Measurements from ENCODE around the gene THADA. TPM values are rescaled to one million over a fixed set of nuclear protein-coding genes. Genes with fewer than 3 reads are reported as not detected.

The THADA gene
- total RNA-seq, 2 donors from 2014 or later: 39.5 to 46.3 TPM

GRCh38 chr2:43202289-43202688 is 393.5 kb downstream of the THADA start:
- ATAC-seq (replicated peaks in 1 of 2): no peak
- Mint-ChIP-seq H3K4me1 (ENCODE audit: low read depth) (peaks cover 15% of the 10 kb centered on the region), H3K4me3 (no peak overlapping the region), H3K27me3 (ENCODE audit: low read depth) (no peaks in the 10 kb centered on the region), H3K9me3 (no peaks in the 10 kb centered on the region), H3K27ac (no peak overlapping the region), H3K36me3 (ENCODE audit: insufficient read depth in 2 of 2) (no peaks in the 10 kb centered on the region)
- no peak for DNase-seq

DNA sequence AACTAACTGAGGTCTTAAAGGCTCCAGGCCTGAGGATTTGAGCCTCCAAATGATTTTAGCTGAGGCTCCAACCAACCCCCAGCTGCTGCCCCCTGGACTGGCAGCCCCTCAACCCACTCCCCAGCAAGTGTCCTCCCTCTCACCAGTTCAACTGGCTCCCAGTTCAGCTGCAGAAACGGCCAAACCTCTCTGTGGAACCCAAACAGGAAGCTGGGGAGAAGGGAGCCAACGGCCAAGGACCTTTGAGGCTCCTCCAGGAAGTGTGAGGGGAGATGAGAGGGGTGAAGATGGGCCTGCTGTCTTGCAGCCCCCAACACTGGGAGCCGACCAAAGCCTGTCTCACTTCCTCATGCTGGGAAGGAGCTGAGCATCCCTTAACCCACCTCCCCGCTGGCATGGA is 394.3 kb downstream of the THADA start:
- Mint-ChIP-seq H3K27ac (no peak overlapping the region), H3K36me3 (ENCODE audit: insufficient read depth in 2 of 2) (peaks cover 0 to 2% of the 10 kb centered on the region in 2 donors), H3K9me3 (no peaks in the 10 kb centered on the region), H3K4me3 (no peak overlapping the region), H3K4me1 (ENCODE audit: low read depth) (peaks cover 23% of the 10 kb centered on the region), H3K27me3 (ENCODE audit: low read depth) (no peaks in the 10 kb centered on the region)
- ATAC-seq (replicated peaks in 1 of 2): no peak
- no peak for DNase-seq

- no peak overlapping the region for H3K4me3 Mint-ChIP-seq
- no peaks in the 10 kb centered on the region for H3K27me3 Mint-ChIP-seq (ENCODE audit: low read depth)
- ATAC-seq (replicated peaks in 1 of 2) (no peak), DNase-seq (no peak)
- H3K36me3 Mint-ChIP-seq (ENCODE audit: insufficient read depth in 2 of 2): peaks cover 0 to 3% of the 10 kb centered on the region in 2 donors
- no peak overlapping the region for H3K27ac Mint-ChIP-seq
- H3K9me3 Mint-ChIP-seq: no peaks in the 10 kb centered on the region
- H3K4me1 Mint-ChIP-seq (ENCODE audit: low read depth): peaks cover 26% of the 10 kb centered on the region
Observed at GRCh38 chr2:43201016-43201415, 394.8 kb downstream of the THADA start.

DNA sequence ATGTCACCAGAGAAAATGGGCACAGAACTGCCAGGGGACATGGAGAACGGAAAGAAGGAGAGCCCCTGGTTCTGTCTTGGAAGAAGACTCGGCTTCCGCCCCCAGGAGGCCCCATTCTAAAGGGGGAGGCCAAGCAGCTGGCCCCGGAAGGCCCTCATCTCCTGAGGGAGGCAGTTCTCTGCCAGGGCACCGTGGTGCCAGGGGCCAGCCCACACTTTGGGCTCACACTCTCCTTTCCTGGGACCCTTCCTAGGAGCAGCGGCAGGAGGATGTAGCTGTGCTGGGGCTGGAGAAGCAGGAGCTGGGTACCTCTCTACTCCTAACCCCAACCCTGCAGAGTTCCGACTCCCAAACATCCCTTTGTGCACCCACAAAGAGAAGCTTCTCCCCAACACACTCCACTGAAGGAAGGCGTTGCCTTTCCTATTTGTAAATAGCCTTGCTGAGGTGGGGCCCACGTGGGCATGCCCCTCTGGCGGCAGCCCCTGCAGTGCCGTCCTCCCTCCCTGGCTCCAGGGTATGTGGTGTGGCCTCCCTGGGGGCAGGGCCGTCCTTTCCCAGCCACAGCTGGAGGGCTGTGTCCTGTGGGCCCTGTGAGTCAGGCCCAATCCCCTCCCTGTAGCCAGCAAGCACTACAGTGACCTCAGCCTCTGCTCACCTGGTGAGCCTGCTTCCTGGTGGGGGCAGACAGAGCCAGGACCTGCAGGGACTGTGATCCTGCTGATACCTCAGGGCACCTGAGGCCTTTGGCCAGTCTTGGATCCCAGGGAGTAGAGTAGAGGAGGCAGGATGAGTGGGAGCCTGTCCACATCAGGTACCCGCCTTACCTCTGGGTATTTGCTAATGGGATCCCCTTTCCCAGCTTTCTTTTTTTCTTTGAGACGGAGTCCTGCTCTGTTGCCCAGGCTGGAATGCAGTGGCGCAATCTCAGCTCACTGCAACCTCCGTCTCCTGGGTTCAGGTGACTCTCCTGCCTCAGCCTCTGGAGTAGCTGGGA is 396.0 kb downstream of the THADA start:
- no peaks in the 10 kb centered on the region for H3K9me3 Mint-ChIP-seq
- peaks cover 0 to 3% of the 10 kb centered on the region in 2 donors for H3K36me3 Mint-ChIP-seq (ENCODE audit: insufficient read depth in 2 of 2)
- no peak for ATAC-seq (replicated peaks in 1 of 2)
- no peak for DNase-seq
- no peak overlapping the region for H3K27ac Mint-ChIP-seq
- peaks cover 35% of the 10 kb centered on the region for H3K4me1 Mint-ChIP-seq (ENCODE audit: low read depth)
- no peak overlapping the region for H3K4me3 Mint-ChIP-seq
- H3K27me3 Mint-ChIP-seq (ENCODE audit: low read depth): no peaks in the 10 kb centered on the region

- no peak for DNase-seq
- Mint-ChIP-seq H3K36me3 (ENCODE audit: insufficient read depth in 2 of 2) (peaks cover 0 to 3% of the 10 kb centered on the region in 2 donors), H3K4me3 (no peak overlapping the region), H3K4me1 (ENCODE audit: low read depth) (peaks cover 49% of the 10 kb centered on the region), H3K27me3 (ENCODE audit: low read depth) (no peaks in the 10 kb centered on the region), H3K27ac (no peak overlapping the region), H3K9me3 (no peaks in the 10 kb centered on the region)
- ATAC-seq (replicated peaks in 1 of 2): no peak
Observed at GRCh38 chr2:43198263-43198662, 397.6 kb downstream of the THADA start.

- Mint-ChIP-seq H3K36me3 (ENCODE audit: insufficient read depth in 2 of 2) (peaks cover 0 to 3% of the 10 kb centered on the region in 2 donors), H3K27ac (peak overlapping the region; percentile 51), H3K4me1 (ENCODE audit: low read depth) (peaks cover 53% of the 10 kb centered on the region), H3K9me3 (no peaks in the 10 kb centered on the region), H3K4me3 (peak overlapping the region; percentile 58 to 76), H3K27me3 (ENCODE audit: low read depth) (no peaks in the 10 kb centered on the region)
- DNase-seq (no peak), ATAC-seq (replicated peaks in 1 of 2) (no peak)
Observed at GRCh38 chr2:43197588-43197896, 398.3 kb downstream of the THADA start.

DNA sequence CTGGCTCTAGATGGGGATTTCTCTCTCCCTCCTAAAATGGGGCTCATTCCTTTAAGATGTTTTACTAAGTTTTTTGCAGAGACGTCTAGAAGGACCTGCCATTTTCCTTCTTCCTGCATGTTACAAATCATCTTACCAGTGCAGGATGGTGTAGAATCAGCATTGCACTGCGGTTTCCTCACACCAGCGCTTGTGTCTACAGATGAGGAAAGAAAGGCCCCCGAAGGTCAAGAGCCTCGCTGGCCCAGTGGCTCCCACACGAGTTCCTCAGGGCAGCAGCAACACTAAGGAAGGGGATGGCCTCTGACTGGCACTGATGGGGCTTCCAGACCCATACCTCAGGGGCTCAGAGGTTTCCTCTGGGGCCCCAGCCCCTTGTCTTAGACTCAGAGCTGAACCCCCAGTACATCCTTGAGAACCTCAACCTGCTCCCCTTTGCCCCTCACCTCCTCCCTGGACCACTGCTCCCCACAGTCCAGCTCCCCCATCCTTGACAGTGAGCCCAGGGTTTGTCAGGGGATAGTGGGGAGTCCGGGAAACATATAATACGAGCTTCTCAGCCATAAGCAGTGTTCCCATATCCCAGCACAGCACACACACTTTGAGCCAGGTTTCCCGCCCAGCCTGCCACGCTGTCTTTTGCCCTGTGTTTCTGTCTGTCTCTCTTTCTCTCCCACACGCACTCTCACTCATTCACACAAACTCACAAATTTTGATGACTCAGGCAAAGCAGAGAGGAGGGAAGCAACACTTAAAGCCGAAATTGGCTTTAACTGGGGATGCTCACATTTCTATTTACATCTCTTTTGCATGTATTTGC is 398.9 kb downstream of the THADA start:
- DNase-seq (no peak), ATAC-seq (replicated peaks in 1 of 2) (no peak)
- Mint-ChIP-seq H3K36me3 (ENCODE audit: insufficient read depth in 2 of 2) (peaks cover 0 to 3% of the 10 kb centered on the region in 2 donors), H3K4me3 (peak overlapping the region; percentile 58 to 76), H3K9me3 (no peaks in the 10 kb centered on the region), H3K4me1 (ENCODE audit: low read depth) (peaks cover 58% of the 10 kb centered on the region), H3K27me3 (ENCODE audit: low read depth) (no peaks in the 10 kb centered on the region), H3K27ac (peak overlapping the region; percentile 91)

DNA sequence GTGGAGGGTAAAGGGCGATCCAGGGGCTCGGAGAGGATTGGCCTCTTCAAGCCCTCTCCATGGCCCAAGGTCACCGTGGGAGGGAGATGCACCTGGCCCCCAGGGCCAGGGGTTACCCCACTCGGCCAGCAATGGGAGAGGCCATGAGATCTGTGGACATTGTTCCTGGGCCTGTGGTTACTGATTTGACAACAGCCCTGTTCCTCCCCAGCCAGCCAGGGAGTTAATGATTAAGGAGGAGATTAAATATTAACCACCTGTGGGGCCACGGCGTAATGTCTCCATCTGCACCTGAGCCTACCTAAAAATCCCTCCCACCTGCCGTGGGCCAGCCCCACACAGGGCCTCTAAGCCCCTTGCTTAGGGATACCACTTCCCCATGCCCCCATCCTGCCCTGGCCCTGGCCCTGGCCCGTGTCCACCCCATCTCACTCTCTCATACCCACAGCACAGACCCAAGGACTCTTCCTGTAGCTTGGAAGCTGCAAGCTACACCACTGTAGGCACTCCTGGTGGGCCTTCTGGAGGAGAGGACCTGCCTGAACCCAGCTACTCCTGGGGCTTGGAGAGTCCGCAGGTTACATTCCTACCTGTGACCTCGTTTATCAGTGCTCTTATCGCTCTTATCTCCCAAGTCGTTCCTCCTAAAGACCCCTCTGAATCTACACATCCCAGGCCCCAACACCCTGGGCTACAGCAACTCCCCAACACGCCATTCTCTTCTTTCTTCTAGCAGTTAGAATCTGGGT is 401.5 kb downstream of the THADA start:
- DNase-seq (no peak), ATAC-seq (replicated peaks in 1 of 2) (peak; percentile 1 to 2)
- Mint-ChIP-seq H3K36me3 (ENCODE audit: insufficient read depth in 2 of 2) (peaks cover 0 to 3% of the 10 kb centered on the region in 2 donors), H3K9me3 (no peaks in the 10 kb centered on the region), H3K27me3 (ENCODE audit: low read depth) (no peaks in the 10 kb centered on the region), H3K27ac (peak overlapping the region; percentile 92), H3K4me3 (peak overlapping the region; percentile 80 to 90), H3K4me1 (ENCODE audit: low read depth) (peaks cover 56% of the 10 kb centered on the region)

DNA sequence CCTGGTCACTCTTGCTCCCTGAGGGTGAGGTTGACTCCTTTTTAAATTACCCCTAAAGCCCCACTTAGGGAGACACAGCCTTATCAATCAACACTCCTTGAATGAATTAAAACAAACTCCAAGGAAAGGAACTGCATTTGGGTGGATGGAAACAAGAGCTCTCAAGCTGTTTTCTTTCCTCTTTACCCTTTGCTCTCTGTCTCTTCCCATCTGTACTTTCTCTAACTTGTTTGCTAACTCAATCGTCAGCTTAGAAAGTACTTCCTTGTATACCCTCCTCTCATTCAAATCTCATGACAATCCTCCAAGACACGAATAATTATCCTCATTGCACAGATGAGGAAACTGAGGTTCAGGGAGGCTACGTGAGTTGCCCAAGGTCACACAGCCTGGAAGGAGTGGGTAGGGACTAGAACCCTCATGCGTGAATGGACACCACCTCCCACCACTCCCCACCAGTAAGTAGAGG is 402.2 kb downstream of the THADA start:
- Mint-ChIP-seq H3K36me3 (ENCODE audit: insufficient read depth in 2 of 2) (peaks cover 0 to 3% of the 10 kb centered on the region in 2 donors), H3K9me3 (no peaks in the 10 kb centered on the region), H3K27ac (peak overlapping the region; percentile 74), H3K4me3 (peak overlapping the region; percentile 80 to 90), H3K4me1 (ENCODE audit: low read depth) (peaks cover 56% of the 10 kb centered on the region), H3K27me3 (ENCODE audit: low read depth) (no peaks in the 10 kb centered on the region)
- DNase-seq (no peak), ATAC-seq (replicated peaks in 1 of 2) (no peak)

DNA sequence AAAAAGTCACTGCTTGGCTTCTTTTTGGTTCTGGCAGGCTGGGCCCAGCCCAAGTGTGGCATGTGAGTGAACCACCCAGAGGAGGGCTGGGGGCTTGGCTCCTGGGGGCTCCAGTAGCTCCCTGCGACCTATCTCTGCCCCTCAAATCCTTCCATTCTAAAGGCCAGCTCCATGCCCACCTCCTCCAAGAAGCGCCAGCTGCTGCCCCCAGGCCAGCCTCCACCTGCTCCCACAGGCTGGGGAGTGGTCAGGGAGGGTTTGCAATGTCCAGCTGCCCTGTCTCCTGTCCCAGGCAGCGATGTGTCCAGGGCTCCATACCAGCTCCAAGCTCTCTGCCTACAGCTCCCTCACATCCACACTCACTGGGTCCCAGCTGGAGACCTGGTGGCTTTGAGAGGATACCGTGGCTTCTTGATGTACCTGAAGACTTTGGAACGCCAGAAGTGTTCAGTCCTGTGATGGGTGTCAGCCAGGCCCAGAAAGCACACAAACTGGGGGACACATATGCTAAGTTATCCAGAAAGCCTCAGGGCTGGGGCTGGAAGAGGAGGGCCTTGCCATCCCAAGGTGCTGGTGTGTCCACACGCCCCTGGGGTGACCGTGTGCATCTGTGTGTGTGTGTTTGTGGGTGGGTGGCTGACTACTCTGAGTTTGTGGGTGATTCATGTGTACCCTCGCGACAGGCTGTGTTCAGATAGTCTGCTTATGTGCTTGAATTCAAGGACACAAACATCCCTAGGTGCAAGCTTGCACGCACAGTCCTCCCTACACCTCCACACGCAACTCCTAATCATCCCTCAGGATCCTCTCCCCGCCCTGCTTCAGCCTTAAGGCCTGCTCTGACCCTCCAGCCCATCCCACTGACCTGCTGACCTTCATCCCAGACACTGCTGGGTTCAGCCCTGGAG is 402.8 kb downstream of the THADA start:
- no peaks in the 10 kb centered on the region for H3K27me3 Mint-ChIP-seq (ENCODE audit: low read depth)
- peak overlapping the region; percentile 80 to 90 for H3K4me3 Mint-ChIP-seq
- H3K4me1 Mint-ChIP-seq (ENCODE audit: low read depth): peaks cover 61% of the 10 kb centered on the region
- H3K27ac Mint-ChIP-seq: peak overlapping the region; percentile 74
- no peaks in the 10 kb centered on the region for H3K9me3 Mint-ChIP-seq
- DNase-seq: peak in 1 of 2 donors; percentile 29
- ATAC-seq (replicated peaks in 1 of 2): no peak
- peaks cover 0 to 3% of the 10 kb centered on the region in 2 donors for H3K36me3 Mint-ChIP-seq (ENCODE audit: insufficient read depth in 2 of 2)

- no peak overlapping the region for H3K4me3 Mint-ChIP-seq
- H3K4me1 Mint-ChIP-seq (ENCODE audit: low read depth): peaks cover 65% of the 10 kb centered on the region
- no peak for DNase-seq
- no peaks in the 10 kb centered on the region for H3K27me3 Mint-ChIP-seq (ENCODE audit: low read depth)
- peak overlapping the region; percentile 34 for H3K27ac Mint-ChIP-seq
- peaks cover 0 to 3% of the 10 kb centered on the region in 2 donors for H3K36me3 Mint-ChIP-seq (ENCODE audit: insufficient read depth in 2 of 2)
- no peaks in the 10 kb centered on the region for H3K9me3 Mint-ChIP-seq
- ATAC-seq (replicated peaks in 1 of 2): no peak
Observed at GRCh38 chr2:43191947-43192516, 403.8 kb downstream of the THADA start.

All from activated T-cell treated with anti-CD3 and anti-CD28 coated beads, Interleukin-2, amount 50 U/mL, for 72 hours (primary cell).